ENCODE data around the gene SERINC3.
A peak's percentile ranks its signal among the peaks of the same experiment; 100 is the strongest.
"Not testable (repeated sequence)": the region's sequence is repeated elsewhere in the genome, so short reads cannot be mapped to it uniquely, and the experiment has no call there.

Gene SERINC3

DNA sequence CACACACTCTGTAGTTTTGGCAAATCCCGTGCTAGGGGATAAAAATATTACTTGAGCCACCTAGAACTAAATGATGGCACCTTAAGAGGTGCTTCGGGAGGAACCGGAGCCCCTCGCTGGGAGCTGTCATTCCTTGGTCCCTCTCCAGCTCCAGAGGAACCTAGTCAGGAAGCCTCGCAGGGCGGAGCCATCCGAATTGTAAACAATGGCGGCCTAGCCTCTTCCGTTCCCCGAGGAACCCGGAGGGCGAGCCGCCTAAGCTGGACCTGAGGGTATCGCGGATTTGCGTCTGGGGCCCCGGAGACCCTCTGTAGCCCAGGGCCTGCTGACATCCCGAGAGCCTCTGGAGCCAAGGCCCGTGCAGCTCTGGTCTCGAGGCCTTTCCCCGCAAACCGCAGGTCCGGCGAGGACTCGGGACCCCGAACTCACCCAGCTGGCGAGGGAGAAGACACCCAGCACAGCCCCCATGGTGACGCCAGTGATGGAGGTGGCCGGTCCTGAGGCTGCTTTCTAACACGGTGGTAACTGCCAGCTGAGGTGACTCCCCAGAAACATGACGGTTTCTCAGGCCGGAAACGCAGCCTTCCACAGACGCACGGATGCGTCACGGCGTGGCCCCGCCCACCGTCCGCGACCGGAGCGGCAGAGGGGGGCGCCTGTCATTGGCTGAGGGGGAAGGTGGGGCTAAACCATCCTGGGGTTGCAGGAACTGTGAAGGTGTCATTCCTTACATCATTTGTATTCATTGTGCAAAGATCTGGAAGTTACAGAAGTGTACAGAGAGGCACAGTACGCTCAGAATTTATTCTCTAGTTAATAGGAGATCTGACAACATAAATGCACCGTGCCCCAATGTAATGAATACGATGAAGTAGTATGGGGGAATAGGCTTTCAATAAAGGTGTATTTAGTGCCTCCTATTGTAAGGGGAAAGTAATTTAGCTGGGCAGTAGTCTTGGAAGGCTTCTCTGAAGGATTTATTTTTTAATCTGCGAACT lies at the start of gene SERINC3:
SERINC3 (minus strand) TSS at position 587 of the 998 bp plus-strand sequence; CDS start at position 468, 119 bp downstream.
- DNase-seq (ENCODE audit: low spot score): peak; percentile 94

- no peak for DNase-seq (ENCODE audit: low spot score)
Measured at GRCh38 chr20:44571362-44571988, 49.6 kb upstream of the SERINC3 start.

DNA sequence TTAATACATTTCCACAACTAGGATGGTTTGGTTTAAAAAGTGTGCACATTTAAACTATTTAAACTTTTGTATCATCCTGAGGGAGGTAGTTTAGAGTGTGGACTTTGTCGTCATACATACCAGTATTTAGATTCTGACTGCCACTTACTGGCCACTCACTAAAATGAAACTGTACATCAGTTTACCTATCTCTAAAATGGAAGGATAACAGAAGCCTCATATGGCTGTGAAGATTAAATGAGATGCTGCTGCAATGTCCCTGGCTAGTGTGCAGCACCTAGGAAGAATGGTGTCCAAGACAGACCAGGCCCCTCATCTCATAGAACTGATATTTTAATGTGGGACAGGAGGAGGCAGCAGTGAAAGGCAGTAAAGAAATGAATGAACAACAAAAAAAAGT lies 48.5 kb upstream of the SERINC3 start:
- no peak for DNase-seq (ENCODE audit: low spot score)

GRCh38 chr20:44566811-44567210 lies 44.9 kb upstream of the SERINC3 start:
- DNase-seq (ENCODE audit: low spot score): no peak

GRCh38 chr20:44566018-44566417 lies 44.1 kb upstream of the SERINC3 start:
- no peak for DNase-seq (ENCODE audit: low spot score)

GRCh38 chr20:44561876-44562275 lies 40.0 kb upstream of the SERINC3 start:
- DNase-seq (ENCODE audit: low spot score): no peak

- not testable (repeated sequence) for DNase-seq (ENCODE audit: low spot score)
Measured at GRCh38 chr20:44560818-44561217, 38.9 kb upstream of the SERINC3 start.

DNA sequence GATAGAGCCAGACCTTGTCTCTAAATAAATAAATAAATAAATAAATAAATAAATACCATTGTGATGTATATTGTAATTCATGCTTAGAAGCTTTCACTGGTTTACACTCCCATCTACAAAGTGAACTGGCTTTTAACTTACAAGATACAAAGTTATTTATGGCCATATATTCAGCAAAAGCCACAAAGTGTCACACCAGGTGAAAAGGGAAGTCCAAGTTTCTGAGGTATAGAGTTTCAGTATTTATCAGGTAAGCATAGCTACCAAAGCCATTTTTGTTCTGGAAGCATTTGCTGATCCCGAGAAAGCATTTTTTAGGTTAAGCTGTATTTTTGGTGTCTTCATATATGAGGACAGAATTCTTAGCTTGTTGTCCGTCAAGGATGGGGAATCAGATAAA lies 38.4 kb upstream of the SERINC3 start:
- DNase-seq (ENCODE audit: low spot score): no peak

GRCh38 chr20:44559302-44559701 lies 37.4 kb upstream of the SERINC3 start:
- DNase-seq (ENCODE audit: low spot score): no peak

DNA sequence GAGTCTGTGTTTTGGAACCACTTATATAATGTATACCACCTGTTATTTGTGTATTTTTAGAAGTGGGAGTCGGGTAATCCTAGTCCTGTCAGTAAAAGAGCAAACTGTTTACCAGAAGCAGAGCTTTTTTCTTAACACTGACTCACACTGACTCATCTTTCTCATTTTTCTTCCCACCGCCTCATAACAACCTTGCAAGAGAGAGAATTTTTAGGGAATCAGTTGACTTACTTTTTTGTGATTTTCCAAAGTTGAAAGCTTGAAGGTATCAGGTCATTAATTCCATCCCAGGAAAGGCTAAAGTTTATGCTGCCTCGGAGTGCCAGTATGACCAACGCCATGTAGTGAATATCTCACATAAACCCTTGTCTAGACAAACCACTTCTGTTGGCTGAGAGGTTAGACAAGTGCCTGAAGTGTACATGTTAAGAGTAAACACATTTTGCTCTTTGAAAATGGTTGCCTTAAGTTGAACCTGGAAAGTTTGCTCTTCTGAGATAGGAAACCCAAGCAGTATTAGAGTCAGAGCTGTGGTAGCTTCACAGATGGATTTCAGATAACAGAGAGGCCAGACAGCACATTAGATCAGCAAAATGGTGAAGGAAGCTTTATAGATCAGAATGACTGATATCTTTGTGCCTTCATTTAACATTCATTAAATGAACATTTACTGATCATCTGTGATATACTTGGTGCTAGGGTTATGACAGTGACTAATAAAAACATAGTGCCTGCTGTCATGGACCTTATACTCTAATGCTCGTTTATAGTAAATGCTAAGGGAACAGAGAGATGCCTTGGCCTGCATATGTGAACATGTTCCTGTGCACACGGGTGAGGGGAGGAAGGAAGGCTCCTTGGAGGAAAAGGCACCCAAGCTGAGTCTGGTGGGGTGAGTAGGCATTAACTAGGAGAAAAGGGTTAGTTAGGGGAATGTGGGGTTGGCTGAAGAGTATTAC lies 31.4 kb upstream of the SERINC3 start:
- DNase-seq (ENCODE audit: low spot score): no peak

DNA sequence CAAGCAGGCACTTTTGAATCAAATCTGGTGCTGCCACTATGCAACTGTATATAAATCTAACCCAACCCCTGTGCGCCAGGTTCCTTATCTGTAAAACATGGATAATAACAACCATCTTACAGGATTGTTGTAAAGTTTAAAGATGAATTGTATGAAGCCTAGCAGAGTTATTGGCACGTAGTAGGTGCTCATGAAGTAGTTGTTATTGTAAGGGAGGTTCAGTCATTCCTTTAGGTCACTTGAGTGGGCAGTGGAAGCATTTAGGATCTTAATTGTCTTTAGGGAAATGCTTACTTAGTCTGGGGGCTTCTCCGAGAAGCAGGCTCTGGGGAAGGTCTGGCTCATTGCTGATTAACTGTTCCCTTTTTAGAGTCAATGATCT lies 30.7 kb upstream of the SERINC3 start:
- no peak for DNase-seq (ENCODE audit: low spot score)

DNA sequence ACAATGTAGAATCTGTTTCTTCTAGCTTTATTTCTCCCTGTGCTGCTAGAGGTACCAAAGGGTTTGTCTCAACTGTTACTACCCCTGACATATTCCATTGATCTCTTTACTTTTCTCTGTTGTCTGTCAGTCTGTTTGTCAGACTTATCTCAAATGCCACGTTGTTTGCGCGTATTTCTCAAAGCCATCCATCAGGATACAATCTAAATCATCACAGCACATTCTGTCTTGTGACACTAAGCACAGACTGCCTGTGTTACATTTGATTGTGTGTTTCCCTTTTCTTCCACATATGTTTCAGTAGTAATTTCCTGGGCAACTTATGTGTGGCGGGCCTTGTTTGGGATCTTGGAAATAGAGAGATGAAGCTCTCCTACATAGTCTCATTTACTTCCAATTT lies 30.2 kb upstream of the SERINC3 start:
- no peak for DNase-seq (ENCODE audit: low spot score)

DNA sequence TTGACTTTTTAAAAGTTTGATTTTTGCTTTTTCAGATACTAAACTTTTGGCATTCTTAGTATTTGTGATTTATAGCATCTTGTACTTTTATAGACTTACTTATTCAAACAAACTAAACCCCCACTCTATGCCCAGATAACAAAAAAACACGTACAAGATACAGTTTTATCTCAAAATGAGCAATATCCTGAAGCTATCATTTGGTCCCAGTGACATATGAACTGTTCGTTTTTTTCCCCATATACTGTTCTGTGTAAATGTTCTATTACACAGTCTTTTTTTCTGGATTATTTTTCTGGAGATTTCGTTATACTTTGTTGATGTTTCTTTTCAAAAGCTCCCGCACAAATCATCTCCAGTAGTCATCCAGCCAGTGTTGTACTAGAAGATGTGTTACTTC lies 27.3 kb upstream of the SERINC3 start:
- DNase-seq (ENCODE audit: low spot score): no peak

GRCh38 chr20:44547419-44547818 lies 25.5 kb upstream of the SERINC3 start:
- DNase-seq (ENCODE audit: low spot score): no peak

DNA sequence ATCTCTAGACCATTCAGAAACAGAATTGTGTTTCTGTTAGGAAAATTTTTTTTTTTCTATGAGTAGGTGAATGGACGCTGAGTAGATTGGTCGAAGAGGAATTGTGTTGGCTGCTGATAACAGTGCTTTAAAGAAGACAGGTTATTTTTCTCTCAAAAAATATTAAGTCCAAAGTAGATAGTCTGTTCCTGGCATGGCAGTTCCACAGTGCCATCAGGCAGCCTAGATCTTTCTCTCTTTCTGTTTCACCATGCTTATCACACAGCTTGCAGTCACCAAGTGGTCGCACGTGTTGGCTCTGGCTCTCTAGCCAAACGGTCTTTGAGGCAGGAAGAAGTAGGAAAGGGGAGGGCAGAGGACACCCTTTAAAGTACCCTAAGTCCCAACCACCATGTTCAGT lies 22.4 kb upstream of the SERINC3 start:
- DNase-seq (ENCODE audit: low spot score): no peak

GRCh38 chr20:44543358-44543757 lies 21.5 kb upstream of the SERINC3 start:
- no peak for DNase-seq (ENCODE audit: low spot score)

DNA sequence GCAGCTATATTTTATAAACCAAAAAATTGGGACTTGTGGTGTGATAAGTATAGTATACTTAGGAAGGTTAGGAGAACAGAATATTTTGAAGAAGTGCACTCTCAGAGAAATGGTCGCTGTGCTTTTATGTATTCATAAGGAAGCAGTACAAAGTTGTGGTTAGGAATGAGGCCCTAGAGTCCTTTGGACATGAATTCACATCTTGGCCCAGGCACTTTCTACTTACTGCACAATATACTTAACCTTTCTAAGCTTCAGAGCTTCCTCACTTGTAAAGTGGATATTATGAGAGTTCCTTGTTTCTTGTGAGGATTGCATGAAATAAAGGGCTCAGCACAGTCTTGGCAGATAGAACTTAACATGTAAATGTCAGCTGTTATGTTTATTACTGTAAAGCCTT lies 21.0 kb upstream of the SERINC3 start:
- no peak for DNase-seq (ENCODE audit: low spot score)

DNA sequence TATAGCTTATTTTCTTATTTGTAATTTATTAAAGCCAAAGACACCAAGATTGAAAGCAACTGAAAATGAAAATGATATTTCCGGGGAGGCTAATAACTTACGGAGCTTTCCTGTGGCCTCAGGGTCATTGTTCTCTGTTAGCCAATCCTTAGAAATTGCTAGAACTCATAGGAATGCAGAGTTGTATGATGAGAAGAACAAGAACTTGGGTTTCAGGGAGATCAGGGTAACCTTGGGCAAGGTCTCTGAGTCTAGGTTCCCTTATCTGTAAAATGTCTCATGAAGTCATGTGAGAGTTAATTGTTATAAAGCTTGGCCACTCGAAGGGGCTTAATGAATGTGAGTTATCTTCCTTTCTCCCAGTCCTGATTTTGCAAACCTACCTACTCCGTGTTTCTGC lies 20.1 kb upstream of the SERINC3 start:
- DNase-seq (ENCODE audit: low spot score): no peak

- DNase-seq (ENCODE audit: low spot score): no peak
Measured at GRCh38 chr20:44540834-44541233, 19.0 kb upstream of the SERINC3 start.

DNA sequence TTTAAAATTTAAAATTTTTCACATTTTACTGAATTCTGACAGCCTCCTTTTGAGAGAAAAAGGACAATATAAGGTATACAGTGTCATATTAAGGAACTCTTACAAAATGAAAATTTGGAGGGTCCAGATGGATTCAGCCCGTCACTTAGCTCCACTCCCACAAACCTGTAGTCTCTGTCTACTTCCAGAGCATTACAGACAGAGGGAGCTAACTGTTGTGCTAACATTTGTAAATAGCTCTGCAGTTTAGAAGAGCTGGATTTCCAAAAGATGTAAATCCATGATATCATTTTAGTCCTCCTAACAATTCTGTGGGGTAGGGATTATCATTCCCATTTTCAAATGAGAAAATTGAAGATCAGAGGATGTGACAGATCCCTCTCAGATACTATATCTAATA lies 16.1 kb upstream of the SERINC3 start:
- DNase-seq (ENCODE audit: low spot score): no peak

DNA sequence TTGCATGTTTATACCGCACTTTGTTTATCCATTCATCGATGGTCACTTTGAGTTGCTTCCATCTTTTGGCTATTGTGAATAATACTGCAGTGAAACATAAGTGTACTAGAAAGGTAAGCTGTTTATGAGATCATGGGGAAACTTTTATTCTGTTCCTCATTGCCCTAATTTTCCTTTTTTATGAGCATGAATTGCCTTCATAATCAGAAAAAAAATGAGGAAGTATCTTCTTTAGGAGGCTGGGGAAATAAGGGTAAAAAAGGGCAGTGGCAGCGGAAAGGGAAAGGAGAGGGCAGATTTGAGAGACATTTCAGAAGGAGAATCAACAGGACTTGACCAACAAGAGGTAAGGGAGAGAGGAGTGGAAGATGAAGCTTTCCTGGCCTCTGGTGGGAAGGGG lies 14.3 kb upstream of the SERINC3 start:
- DNase-seq (ENCODE audit: low spot score): no peak

- no peak for DNase-seq (ENCODE audit: low spot score)
Measured at GRCh38 chr20:44533928-44534327, 12.1 kb upstream of the SERINC3 start.
